Measurements from ENCODE around the gene INTS1. TPM values are rescaled to one million over a fixed set of nuclear protein-coding genes. Genes with fewer than 3 reads are reported as not detected.

INTS1 gene
- total RNA-seq, 4 donors from 2014 or later: 19.0 to 71.6 (median 23.8) TPM

DNA sequence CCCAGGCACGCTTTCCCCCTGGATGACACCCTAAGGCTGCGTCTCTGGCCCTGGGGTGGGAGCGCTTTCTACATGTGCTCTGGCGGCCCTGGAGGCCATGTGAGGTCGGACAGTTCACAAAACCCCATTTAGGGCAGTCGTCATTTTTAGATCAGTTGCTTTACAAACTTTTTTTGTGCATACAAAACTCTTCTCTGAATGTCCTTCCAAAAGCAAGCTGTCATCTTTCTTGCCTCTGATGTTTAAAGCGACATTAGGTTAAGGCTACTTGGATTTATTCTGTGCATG lies 32.2 kb upstream of the INTS1 start:
- no peak for TF ChIP-seq CTCF (IDR thresholded peaks at IDR 0.05; ENCODE audit: low read depth)

GRCh38 chr7:1535701-1536454 lies 31.7 kb upstream of the INTS1 start:
- no peak for TF ChIP-seq CTCF (IDR thresholded peaks at IDR 0.05; ENCODE audit: low read depth)

- TF ChIP-seq CTCF (IDR thresholded peaks at IDR 0.05; ENCODE audit: low read depth): no peak
Observed at GRCh38 chr7:1535100-1535458, 30.9 kb upstream of the INTS1 start.

DNA sequence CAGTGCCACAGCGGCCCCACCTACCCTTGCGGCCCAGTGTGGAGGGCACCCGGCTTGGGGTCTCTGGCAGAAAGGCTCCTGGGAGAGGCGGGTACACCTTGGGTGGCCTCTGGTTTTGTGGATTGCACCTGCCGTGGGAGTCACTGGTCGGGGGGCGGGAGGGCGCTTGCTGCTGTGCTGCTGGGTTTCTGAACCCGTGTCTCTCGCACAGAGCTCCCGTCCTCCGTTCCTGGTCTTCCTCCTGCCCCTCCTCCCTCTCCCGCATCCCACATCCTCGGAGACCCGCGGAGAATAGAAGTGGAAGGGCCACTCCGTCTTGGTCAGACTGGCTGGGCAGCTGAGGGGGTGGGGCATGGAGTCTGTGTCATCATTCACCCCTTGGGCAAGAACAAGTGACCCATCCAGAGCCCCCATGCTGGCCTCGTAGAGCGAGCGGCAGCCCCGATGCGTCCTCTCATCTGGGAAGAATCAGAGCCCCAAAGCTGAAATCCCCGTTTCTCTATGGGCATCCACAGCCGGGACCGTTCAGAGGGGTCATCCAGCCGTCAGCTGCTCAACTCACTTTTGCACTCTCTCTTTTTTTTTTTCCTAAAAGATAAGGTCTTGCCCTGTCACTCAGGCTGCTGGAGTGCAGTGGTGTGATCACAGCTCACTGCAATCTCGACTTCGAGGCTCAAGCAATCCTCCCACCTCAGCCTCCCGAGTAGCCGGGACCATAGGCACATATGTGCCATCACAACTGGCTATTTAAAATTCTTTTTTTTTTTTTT lies 30.3 kb upstream of the INTS1 start:
- no peak for TF ChIP-seq CTCF (IDR thresholded peaks at IDR 0.05; ENCODE audit: low read depth)

GRCh38 chr7:1533547-1534329 lies 29.5 kb upstream of the INTS1 start:
- TF ChIP-seq CTCF (IDR thresholded peaks at IDR 0.05; ENCODE audit: low read depth): no peak

DNA sequence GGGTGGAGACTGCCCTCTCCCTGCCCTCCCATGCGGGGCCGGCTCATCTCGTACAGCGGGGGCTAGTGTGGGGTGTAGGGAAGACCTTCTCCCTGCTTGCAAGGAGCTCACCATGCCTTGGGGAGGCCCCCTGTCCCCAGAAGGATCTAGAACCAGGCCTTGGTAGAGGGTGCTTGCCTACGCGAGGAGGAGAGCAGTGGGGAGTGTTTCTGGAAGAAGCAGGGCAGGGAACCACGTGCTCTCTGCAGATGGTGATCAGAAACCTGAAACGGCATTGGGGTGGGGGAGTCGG lies 29.0 kb upstream of the INTS1 start:
- no peak for TF ChIP-seq CTCF (IDR thresholded peaks at IDR 0.05; ENCODE audit: low read depth)

Data from subcutaneous adipose tissue (tissue), 4 donors.